Measurements from ENCODE around the gene SCAI. TPM values are rescaled to one million over a fixed set of nuclear protein-coding genes. Genes with fewer than 3 reads are reported as not detected.
"Not testable (repeated sequence)": the region's sequence is repeated elsewhere in the genome, so short reads cannot be mapped to it uniquely, and the experiment has no call there.

The SCAI gene
- total RNA-seq (10 to 100 TPM in 1 of 2 donors, 1 to 10 TPM in 1; 7.2 to 10.5 TPM), total RNA-seq (17.8 to 18.3 reads per million in 2 donors)

DNA sequence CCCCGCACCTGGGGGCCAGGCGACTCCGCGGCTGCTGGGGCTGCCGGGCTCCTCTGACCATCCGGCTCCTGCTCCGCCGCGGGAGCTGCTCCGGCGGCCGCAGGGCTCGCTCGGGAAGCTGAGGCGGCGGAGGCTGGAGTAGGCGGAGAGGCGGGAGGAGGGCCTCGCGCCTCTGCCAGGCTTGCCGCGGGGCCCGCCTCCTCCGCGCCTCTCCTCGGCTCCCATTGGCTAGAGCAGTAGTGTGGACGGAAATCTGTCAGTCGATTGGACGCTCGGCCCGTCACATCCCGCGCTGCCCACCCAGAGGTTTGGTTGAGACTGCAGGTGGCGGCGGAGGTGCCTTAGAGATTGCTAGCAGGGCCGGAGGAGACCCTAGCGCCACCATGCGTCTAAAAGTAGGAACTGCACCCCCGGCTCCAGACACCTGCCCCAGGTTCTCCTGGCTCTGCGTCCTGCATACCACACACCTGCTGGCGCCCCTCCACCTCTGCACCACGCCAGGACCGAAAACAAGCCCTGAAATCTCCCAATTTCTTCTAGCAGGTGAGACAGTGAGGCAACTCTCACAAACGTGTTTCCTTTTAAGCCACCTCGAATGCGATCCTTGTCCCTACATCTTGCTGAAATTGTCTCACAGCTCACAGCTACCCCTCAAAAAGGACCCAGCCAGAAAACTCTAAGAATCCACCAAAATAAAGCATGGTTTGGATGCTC is at the start of gene SCAI:
SCAI (minus strand) TSS at position 152 of the 714 bp plus-strand sequence; CDS start at position 61, 91 bp downstream.
- H3K4me1 Mint-ChIP-seq = peaks cover 18% of the 10 kb centered on the region
- no peaks in the 10 kb centered on the region for H3K27me3 Mint-ChIP-seq
- peaks cover 3% of the 10 kb centered on the region for H3K36me3 Mint-ChIP-seq (ENCODE audit: low read depth)
- DNase-seq (peak; percentile 94 to 98 (median 96)), ATAC-seq (peak; percentile 99)
- peak within 1 kb of the TSS; percentile 100 for H3K4me3 Mint-ChIP-seq
- H3K9me3 ChIP-seq (ENCODE audit: control insufficient read depth, low read length, poor library complexity, severe bottlenecking) = no peaks in the 10 kb centered on the region
- H3K27ac Mint-ChIP-seq = peak within 1 kb of the TSS; percentile 95

DNA sequence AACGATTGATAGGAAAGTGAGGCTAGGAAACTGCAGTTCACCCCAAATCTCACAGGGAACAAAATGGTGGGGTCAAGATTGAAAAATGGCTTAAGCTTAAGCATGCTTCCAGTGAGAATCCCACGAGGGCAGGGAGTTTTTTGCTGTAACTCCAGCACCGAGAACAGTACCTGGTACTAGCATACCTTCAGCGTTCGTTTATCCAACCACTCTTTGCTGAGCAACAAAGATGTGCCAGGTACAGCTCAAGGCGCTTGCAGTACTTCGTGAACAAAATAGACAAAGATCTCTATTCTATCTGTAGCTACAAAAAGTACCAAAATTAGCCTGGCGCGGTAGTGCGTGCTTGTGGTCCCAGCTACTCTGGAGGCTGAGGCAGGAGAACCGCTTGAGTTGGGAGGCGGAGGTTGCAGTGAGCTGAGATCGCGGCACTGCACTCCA is 47.1 kb upstream of the SCAI start:
- ATAC-seq (peak; percentile 5), DNase-seq (no peak)
- Mint-ChIP-seq H3K4me3 (peak overlapping the region; percentile 92), H3K27ac (peak overlapping the region; percentile 92), H3K4me1 (peaks cover 32% of the 10 kb centered on the region), H3K27me3 (no peaks in the 10 kb centered on the region), H3K36me3 (ENCODE audit: low read depth) (no peaks in the 10 kb centered on the region)
- no peaks in the 10 kb centered on the region for H3K9me3 ChIP-seq (ENCODE audit: control insufficient read depth, low read length, poor library complexity, severe bottlenecking)

DNA sequence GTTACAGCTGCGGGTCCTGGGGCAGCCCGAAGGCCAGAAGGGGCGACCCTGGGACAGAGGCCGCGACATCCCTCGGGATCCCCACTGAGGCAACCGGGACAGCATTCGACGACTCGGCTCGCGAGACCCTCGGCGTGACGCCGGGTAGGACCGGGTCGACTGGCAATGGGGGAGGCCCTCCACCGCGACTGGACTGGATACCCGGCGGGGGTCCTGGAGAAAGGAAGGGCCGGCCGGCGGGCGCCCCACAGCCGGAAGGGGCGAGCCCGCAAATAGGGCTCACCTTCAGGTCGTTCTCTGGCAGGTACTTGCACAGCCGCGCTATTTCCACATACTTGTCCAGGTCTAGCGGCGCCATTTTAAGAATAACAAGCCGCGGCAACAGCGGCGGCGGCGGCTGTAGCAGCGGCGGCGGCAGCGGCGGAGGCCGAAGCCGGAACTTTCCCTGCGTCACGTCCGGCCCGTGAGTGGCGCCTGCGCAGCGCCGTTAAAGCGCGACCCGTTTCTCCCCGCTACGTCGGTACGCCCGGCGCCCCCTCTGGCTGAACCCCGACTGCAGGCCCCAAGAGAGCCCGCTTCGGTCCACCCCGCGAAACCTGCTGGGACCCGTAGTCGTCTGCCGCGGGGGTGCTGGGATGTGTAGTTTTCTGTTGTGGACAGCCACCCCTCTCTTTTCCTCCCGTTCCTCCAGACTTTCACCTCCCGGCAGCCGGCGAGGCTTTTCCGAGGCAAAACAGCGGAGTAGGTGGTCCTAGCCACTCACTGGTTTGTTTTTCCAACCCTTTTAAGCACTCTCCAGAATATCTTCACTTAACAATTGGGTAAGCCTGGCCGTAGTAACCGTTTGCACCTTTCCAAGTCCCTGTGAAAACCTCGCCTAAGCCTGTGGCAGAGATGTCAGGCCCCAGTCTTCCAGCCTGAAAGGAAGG is 46.3 kb upstream of the SCAI start, which contains the start of gene PPP6C:
PPP6C (minus strand) TSS at position 443 of the 929 bp plus-strand sequence; CDS start at position 358, 85 bp downstream.
- H3K4me1 Mint-ChIP-seq = peaks cover 25% of the 10 kb centered on the region
- H3K27ac Mint-ChIP-seq = peak within 1 kb of the TSS; percentile 92
- peak within 1 kb of the TSS; percentile 92 for H3K4me3 Mint-ChIP-seq

GRCh38 chr9:125189011-125189360 is 45.7 kb upstream of the SCAI start:
- DNase-seq (peak; percentile 18 to 21 (median 20)), ATAC-seq (peak; percentile 4)
- no peaks in the 10 kb centered on the region for H3K27me3 Mint-ChIP-seq
- peak overlapping the region; percentile 92 for H3K4me3 Mint-ChIP-seq
- H3K27ac Mint-ChIP-seq = peak overlapping the region; percentile 92
- no peaks in the 10 kb centered on the region for H3K36me3 Mint-ChIP-seq (ENCODE audit: low read depth)
- H3K9me3 ChIP-seq (ENCODE audit: control insufficient read depth, low read length, poor library complexity, severe bottlenecking) = no peaks in the 10 kb centered on the region
- peaks cover 26% of the 10 kb centered on the region for H3K4me1 Mint-ChIP-seq

More for the DNA sequence above, 46.3 kb upstream of the SCAI start, which contains the start of gene PPP6C:
- Mint-ChIP-seq H3K27me3 (no peaks in the 10 kb centered on the region), H3K36me3 (ENCODE audit: low read depth) (no peaks in the 10 kb centered on the region)
- ATAC-seq (peak; percentile 96), DNase-seq (peak; percentile 94 to 98 (median 95))
- H3K9me3 ChIP-seq (ENCODE audit: control insufficient read depth, low read length, poor library complexity, severe bottlenecking) = no peaks in the 10 kb centered on the region

DNA sequence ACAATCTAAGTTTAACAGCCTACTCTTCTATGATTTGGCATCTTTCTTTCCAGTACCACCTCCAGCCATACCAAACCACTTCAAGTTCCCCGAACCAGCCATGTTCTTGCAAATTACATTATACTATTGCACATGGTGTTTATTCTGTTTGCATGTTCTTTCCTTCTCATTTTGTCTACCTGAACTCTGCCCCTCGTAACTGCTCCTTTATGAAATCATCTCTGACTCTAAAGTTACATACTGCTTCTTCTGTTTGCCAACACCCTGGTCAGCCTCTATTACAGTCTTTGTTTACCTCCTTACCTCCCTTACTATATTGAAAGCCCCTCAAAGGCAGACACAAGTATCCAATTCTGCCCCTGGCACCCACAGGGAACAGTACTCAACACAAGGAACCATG is 40.2 kb upstream of the SCAI start:
- Mint-ChIP-seq H3K27ac (peak overlapping the region; percentile 66), H3K4me1 (peaks cover 41% of the 10 kb centered on the region), H3K27me3 (no peaks in the 10 kb centered on the region), H3K36me3 (ENCODE audit: low read depth) (peaks cover 3% of the 10 kb centered on the region), H3K4me3 (no peak overlapping the region)
- H3K9me3 ChIP-seq (ENCODE audit: control insufficient read depth, low read length, poor library complexity, severe bottlenecking) = no peaks in the 10 kb centered on the region
- no peak for DNase-seq
- ATAC-seq = no peak

DNA sequence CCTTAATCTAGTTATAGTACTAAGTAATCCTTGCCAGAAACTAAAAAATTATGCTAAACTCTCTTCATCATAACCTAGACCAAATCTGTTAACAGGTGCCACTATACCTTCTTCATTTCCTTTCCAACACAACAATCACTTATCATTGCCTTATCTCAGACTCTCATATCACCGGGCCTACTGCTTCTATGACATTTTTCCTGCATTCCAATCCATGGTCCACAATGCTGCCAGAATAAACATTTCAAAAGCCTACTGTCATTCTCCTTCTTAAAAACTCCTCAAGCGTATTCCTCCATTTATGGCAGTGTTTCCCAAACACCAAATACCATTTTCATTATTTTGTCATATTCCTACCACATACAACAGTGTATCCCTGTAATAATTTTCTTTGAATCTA is 39.7 kb upstream of the SCAI start:
- Mint-ChIP-seq H3K4me3 (no peak overlapping the region), H3K27ac (no peak overlapping the region)
- ATAC-seq = no peak

DNA sequence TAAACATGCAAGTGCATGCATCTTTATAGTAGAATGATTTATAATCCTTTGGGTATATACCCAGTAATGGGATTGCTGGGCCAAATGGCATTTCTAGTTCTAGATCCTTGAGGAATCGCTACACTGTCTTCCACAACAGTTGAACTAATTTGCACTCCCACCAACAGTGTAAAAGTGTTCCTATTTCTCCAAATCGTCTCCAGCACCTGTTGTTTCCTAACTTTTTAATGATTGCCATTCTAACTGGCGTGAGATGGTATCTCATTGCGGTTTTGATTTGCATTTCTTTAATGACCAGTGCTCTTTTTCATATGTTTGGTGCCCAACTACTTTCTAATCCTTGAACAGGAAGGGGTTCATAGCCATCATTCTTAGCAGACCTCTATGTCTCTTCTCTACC is 38.4 kb upstream of the SCAI start:
- not testable (repeated sequence) for H3K4me3 Mint-ChIP-seq; H3K27me3 Mint-ChIP-seq; H3K27ac Mint-ChIP-seq; ATAC-seq; H3K36me3 Mint-ChIP-seq (ENCODE audit: low read depth); DNase-seq; H3K9me3 ChIP-seq (ENCODE audit: control insufficient read depth, low read length, poor library complexity, severe bottlenecking)
- H3K4me1 Mint-ChIP-seq = peaks cover 37% of the 10 kb centered on the region

More for the DNA sequence above, 39.7 kb upstream of the SCAI start:
- Mint-ChIP-seq H3K27me3 (no peaks in the 10 kb centered on the region), H3K4me1 (peaks cover 45% of the 10 kb centered on the region), H3K36me3 (ENCODE audit: low read depth) (peaks cover 3% of the 10 kb centered on the region)
- no peaks in the 10 kb centered on the region for H3K9me3 ChIP-seq (ENCODE audit: control insufficient read depth, low read length, poor library complexity, severe bottlenecking)
- DNase-seq = no peak

GRCh38 chr9:125180876-125181275 is 37.5 kb upstream of the SCAI start:
- H3K27ac Mint-ChIP-seq = peak overlapping the region; percentile 54
- ATAC-seq (no peak), DNase-seq (no peak)
- no peaks in the 10 kb centered on the region for H3K9me3 ChIP-seq (ENCODE audit: control insufficient read depth, low read length, poor library complexity, severe bottlenecking)
- H3K27me3 Mint-ChIP-seq = no peaks in the 10 kb centered on the region
- peaks cover 3% of the 10 kb centered on the region for H3K36me3 Mint-ChIP-seq (ENCODE audit: low read depth)
- H3K4me3 Mint-ChIP-seq = no peak overlapping the region
- peaks cover 46% of the 10 kb centered on the region for H3K4me1 Mint-ChIP-seq

DNA sequence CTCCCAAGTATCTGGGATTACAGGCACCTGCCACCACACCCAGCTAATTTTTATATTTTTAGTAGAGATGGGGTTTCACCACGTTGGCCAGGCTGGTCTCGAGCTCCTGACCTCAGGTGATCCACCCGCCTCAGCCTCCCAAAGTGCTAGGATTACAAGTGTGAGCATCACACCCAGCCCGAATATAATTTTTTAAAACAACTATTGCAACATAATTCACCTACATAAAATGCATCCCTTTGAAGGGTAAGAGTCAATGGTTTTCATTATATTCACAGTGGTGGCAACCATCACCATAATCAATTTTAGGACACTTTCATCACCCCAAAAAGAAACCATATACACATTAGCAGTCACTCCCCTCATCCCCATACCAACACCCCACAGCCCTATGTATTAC is 36.4 kb upstream of the SCAI start:
- H3K36me3 Mint-ChIP-seq (ENCODE audit: low read depth); ATAC-seq; H3K4me3 Mint-ChIP-seq; H3K27me3 Mint-ChIP-seq; DNase-seq; H3K9me3 ChIP-seq (ENCODE audit: control insufficient read depth, low read length, poor library complexity, severe bottlenecking): not testable (repeated sequence)
- peaks cover 46% of the 10 kb centered on the region for H3K4me1 Mint-ChIP-seq
- peak overlapping the region; percentile 79 for H3K27ac Mint-ChIP-seq

- Mint-ChIP-seq H3K27me3 (no peaks in the 10 kb centered on the region), H3K4me1 (peaks cover 41% of the 10 kb centered on the region), H3K4me3 (no peak overlapping the region), H3K27ac (peak overlapping the region; percentile 14), H3K36me3 (ENCODE audit: low read depth) (peaks cover 3% of the 10 kb centered on the region)
- ATAC-seq = no peak
- no peaks in the 10 kb centered on the region for H3K9me3 ChIP-seq (ENCODE audit: control insufficient read depth, low read length, poor library complexity, severe bottlenecking)
- no peak for DNase-seq
Observed at GRCh38 chr9:125177888-125178287, 34.6 kb upstream of the SCAI start.

- no peak for ATAC-seq
- Mint-ChIP-seq H3K36me3 (ENCODE audit: low read depth) (no peaks in the 10 kb centered on the region), H3K27me3 (no peaks in the 10 kb centered on the region), H3K4me3 (no peak overlapping the region), H3K27ac (peak overlapping the region; percentile 57), H3K4me1 (peaks cover 45% of the 10 kb centered on the region)
- no peak for DNase-seq
- no peaks in the 10 kb centered on the region for H3K9me3 ChIP-seq (ENCODE audit: control insufficient read depth, low read length, poor library complexity, severe bottlenecking)
Observed at GRCh38 chr9:125176636-125177035, 33.3 kb upstream of the SCAI start.

DNA sequence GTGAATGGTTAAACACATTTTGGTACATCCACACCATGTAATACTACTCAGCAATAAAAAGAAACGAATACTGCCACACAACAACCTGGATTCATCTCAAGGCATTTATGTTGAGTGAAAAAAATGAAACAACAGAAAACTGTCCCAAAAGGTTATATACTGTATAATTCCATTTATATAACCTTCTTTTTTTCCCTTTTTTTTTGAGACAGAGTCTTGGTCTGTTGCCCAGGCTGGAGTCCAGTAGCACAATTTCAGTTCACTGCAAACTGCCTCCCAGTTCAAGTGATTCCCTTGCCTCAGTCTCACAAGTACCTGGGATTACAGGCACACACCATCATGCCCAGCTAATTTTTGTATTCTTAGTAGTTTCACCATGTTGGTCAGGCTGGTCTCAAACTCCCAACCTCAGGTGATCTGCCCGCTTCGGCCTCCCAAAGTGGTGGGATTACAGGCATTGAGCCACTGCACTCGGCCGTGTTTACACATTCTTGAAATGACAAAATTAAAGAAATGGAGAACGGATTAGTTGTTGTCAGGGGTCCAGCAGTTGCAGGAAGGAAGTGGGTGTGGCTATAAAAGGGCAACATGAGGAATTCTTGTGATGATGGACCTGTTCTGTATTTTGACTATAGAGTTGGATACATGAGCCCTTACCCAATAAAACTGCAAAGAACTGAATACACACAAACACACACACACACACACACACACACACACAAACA is 28.9 kb upstream of the SCAI start:
- DNase-seq = no peak
- H3K9me3 ChIP-seq (ENCODE audit: control insufficient read depth, low read length, poor library complexity, severe bottlenecking) = no peaks in the 10 kb centered on the region
- peaks cover 3% of the 10 kb centered on the region for H3K36me3 Mint-ChIP-seq (ENCODE audit: low read depth)
- peaks cover 31% of the 10 kb centered on the region for H3K4me1 Mint-ChIP-seq
- no peaks in the 10 kb centered on the region for H3K27me3 Mint-ChIP-seq
- no peak for ATAC-seq
- peak overlapping the region; percentile 2 for H3K4me3 Mint-ChIP-seq
- H3K27ac Mint-ChIP-seq = peak overlapping the region; percentile 11
